Measurements from ENCODE around the gene CLCN5. TPM values are rescaled to one million over a fixed set of nuclear protein-coding genes. Genes with fewer than 3 reads are reported as not detected.

CLCN5 gene
- total and polyA plus RNA-seq, 2 experiments from 2014 or later: 3.7 to 13.6 TPM

DNA sequence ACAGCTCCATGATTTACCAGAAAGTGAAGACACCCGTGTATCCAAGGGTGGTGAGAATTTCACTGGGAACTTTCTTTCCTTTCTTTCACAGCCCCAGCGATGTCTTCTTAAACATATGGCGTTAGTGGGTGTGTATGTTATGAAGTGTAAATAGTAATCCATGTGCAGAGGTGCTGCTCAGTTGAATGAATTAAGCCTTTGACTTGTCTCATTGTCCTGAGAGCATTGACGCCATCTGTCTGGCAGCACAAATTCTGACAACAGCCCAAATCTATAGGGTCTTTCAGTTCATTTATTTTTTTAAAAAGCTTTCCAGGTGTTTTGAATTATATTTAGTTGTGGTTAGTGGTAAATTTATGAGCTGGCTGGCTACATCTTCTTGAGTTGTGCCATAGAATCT is 69.4 kb downstream of the CLCN5 start:
- H3K79me2 ChIP-seq (replicated peaks; ENCODE audit: insufficient read depth): no peaks in the 10 kb centered on the region
- H2AFZ ChIP-seq: no peak overlapping the region
- H4K20me1 ChIP-seq (replicated peaks; ENCODE audit: insufficient read depth): no peaks in the 10 kb centered on the region
- H3K27me3 ChIP-seq (ENCODE audit: insufficient read depth): no peaks in the 10 kb centered on the region
- no peak overlapping the region for H3K27ac Mint-ChIP-seq
- ATAC-seq: no peak
- no peaks in the 10 kb centered on the region for H3K9me3 Mint-ChIP-seq
- H3K4me3 Mint-ChIP-seq: no peak overlapping the region
- no peaks in the 10 kb centered on the region for H3F3A ChIP-seq (replicated peaks; ENCODE audit: low read depth)
- peaks cover 22% of the 10 kb centered on the region; the same call in 2 of the 3 replicates for H3K4me1 Mint-ChIP-seq
- no peak overlapping the region for H3K27ac ChIP-seq (ENCODE audit: low read depth)
- H3K4me1 ChIP-seq (ENCODE audit: insufficient read depth): no peaks in the 10 kb centered on the region
- no peak overlapping the region for H3K4me2 ChIP-seq
- no peaks in the 10 kb centered on the region for H3K36me3 ChIP-seq (ENCODE audit: insufficient read depth)
- H3K4me3 ChIP-seq: no peak overlapping the region
- no peaks in the 10 kb centered on the region for H3K27me3 Mint-ChIP-seq (ENCODE audit: insufficient read depth, low read depth, poor library complexity)
- no peaks in the 10 kb centered on the region for H3K36me3 Mint-ChIP-seq (ENCODE audit: low read depth)
- DNase-seq (ENCODE audit: low spot score): no peak
- TF ChIP-seq ZNF331 (CRISPR knock-in tag; IDR thresholded peaks at IDR 0.05; ENCODE audit: low read depth) (no peak), STAT1 (IDR thresholded peaks at IDR 0.05; ENCODE audit: unreplicated experiment) (no peak), EZH2phosphoT487 (IDR thresholded peaks at IDR 0.05; ENCODE audit: unreplicated experiment) (no peak), CTCF (conservative IDR thresholded peaks at IDR 0.05; ENCODE audit: low read depth in 2 of 2) (no peak), EZH2 (IDR thresholded peaks at IDR 0.05; ENCODE audit: low read depth, unreplicated experiment) (no peak), ETS1 (IDR thresholded peaks at IDR 0.05) (no peak), ZNF114 (CRISPR knock-in tag; IDR thresholded peaks at IDR 0.05) (no peak), ZNF462 (CRISPR knock-in tag; IDR thresholded peaks at IDR 0.05) (no peak), POLR2AphosphoS5 (IDR thresholded peaks at IDR 0.05; ENCODE audit: low read depth) (no peak), CREB1 (CRISPR knock-in tag; IDR thresholded peaks at IDR 0.05; ENCODE audit: low read depth) (no peak), NANOG (IDR thresholded peaks at IDR 0.05; ENCODE audit: borderline replicate concordance) (no peak), JUNB (IDR thresholded peaks at IDR 0.05; ENCODE audit: unreplicated experiment) (no peak), REST (IDR thresholded peaks at IDR 0.05; ENCODE audit: unreplicated experiment) (no peak)
- H3K9me2 ChIP-seq (ENCODE audit: insufficient read depth): no peaks in the 10 kb centered on the region
